ENCODE data around the gene BCL2L1. TPM values are rescaled to one million over a fixed set of nuclear protein-coding genes. Genes with fewer than 3 reads are reported as not detected.

The BCL2L1 gene
- total and polyA plus RNA-seq, 2 donors (not counting 1 experiment from before 2014, with no cell fraction given): 61.8 to 77.1 TPM

DNA sequence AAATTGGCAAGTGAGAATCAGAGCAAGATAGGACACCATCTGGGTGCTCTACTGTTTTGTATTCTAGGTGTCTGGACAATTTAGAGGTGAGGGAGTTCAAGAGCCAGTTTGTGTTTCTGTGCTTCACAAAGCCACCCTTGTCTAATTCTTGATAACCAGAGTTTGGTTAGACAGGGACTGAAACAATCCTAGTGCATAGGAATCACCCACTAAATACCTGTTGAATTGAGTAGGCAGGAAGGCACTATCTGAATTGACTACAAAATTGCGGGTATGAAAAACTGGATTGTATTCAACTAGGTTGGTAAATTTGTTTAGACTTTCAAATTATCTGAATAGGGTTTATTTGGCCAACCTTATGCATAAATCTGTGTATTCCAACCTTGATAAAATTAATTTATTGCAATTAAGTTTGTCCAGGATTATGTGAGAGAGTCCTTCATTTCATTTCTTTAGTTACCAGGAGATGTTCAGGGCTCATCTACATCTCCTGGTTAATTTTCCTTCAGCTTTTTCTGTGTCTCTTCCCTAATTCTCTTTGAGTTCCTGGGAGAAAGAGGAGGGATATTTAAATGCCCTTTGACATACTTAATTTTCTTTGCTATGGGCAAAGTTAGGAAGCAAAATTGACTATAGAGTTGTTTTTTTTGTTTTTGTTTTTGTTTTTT lies 18.1 kb upstream of the BCL2L1 start:
- H3K27ac ChIP-seq (ENCODE audit: insufficient read depth, low read length): peak overlapping the region; percentile 79
- H3K36me3 ChIP-seq (ENCODE audit: control insufficient read depth, insufficient read depth, low read length): peaks cover 2% of the 10 kb centered on the region
- H3K4me2 ChIP-seq (ENCODE audit: extremely low read depth, insufficient read depth, low read length): peak overlapping the region; percentile 94
- peak overlapping the region; percentile 56 to 90 (median 74) for H3K4me3 ChIP-seq (replicated peaks in 1 of 4; ENCODE audit: control extremely low read depth in 1 of 4, insufficient read depth in 1 of 4, low read depth in 3 of 4, low read length in 4 of 4)
- TF ChIP-seq EZH2 (IDR thresholded peaks at IDR 0.05; ENCODE audit: low read length, missing control alignments): no peak
- TF ChIP-seq, protein P1, sequence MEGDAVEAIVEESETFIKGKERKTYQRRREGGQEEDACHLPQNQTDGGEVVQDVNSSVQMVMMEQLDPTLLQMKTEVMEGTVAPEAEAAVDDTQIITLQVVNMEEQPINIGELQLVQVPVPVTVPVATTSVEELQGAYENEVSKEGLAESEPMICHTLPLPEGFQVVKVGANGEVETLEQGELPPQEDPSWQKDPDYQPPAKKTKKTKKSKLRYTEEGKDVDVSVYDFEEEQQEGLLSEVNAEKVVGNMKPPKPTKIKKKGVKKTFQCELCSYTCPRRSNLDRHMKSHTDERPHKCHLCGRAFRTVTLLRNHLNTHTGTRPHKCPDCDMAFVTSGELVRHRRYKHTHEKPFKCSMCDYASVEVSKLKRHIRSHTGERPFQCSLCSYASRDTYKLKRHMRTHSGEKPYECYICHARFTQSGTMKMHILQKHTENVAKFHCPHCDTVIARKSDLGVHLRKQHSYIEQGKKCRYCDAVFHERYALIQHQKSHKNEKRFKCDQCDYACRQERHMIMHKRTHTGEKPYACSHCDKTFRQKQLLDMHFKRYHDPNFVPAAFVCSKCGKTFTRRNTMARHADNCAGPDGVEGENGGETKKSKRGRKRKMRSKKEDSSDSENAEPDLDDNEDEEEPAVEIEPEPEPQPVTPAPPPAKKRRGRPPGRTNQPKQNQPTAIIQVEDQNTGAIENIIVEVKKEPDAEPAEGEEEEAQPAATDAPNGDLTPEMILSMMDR (conservative IDR thresholded peaks at IDR 0.05 in 1 of 2, IDR thresholded peaks at IDR 0.05 in 1 of 2; ENCODE audit: low read depth in 1 of 2, low read length in 2 of 2): no peak
- DNase-seq (ENCODE audit: low read depth in 2 of 2): no peak
- H4K20me1 ChIP-seq (ENCODE audit: control insufficient read depth, extremely low read depth, insufficient read depth, low read length): no peaks in the 10 kb centered on the region
- no peaks in the 10 kb centered on the region for H3K9me3 ChIP-seq (ENCODE audit: control insufficient read depth, insufficient read depth, low read depth, low read length)
- no peaks in the 10 kb centered on the region for H3K27me3 ChIP-seq (ENCODE audit: control insufficient read depth, insufficient read depth, low read length)
- peaks cover 62% of the 10 kb centered on the region for H3K79me2 ChIP-seq (ENCODE audit: control insufficient read depth, insufficient read depth, low read length)
- H2AFZ ChIP-seq (ENCODE audit: low read length): peak overlapping the region; percentile 7
- peak overlapping the region; percentile 60 for H3K9ac ChIP-seq (ENCODE audit: insufficient read depth, low read length)
- H3K4me1 ChIP-seq (ENCODE audit: control insufficient read depth, extremely low read depth, insufficient read depth, low read length): no peaks in the 10 kb centered on the region

DNA sequence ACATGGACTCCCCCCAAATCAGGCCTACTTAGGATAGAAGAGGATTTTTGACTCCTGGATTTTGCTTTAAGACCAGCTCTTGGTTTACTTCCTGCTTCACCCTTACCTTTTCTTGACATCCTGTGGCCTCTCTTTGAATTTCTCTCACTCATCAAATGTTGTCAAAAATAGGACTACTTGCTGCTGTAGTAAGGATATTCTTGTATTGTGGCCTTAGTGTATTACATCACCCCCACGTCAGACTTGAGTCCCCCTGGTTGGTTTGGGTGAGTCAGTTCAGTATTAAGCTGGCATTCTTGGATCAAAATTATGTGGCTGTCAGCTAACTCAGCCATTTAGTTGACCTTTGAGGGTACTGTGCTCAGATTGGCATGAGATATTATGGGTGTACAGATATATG lies 17.5 kb upstream of the BCL2L1 start:
- peak; percentile 72 to 76 for DNase-seq (ENCODE audit: low read depth in 2 of 2)

DNA sequence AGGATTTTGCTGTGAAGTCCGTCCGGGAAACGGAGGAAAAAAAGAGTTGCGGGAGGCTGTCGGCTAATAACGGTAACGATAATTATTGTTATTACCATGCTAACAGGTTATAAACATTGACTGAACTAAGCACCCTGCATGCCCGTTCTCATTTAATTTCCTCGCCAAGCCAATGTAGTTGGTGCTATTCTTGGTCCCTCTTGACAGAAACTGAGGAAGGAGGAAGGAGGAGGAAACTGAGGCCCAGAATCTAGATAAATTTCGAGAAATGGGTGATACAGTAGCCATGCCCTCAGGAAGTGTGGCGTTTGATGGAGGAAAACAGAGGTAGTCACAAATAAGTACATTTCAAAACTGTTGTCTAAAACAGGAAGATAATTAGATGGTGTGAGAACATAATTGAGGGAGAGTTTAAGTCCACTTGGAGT lies 16.9 kb upstream of the BCL2L1 start:
- peak overlapping the region; percentile 94 for H3K4me2 ChIP-seq (ENCODE audit: extremely low read depth, insufficient read depth, low read length)
- H4K20me1 ChIP-seq (ENCODE audit: control insufficient read depth, extremely low read depth, insufficient read depth, low read length): no peaks in the 10 kb centered on the region
- H3K9ac ChIP-seq (ENCODE audit: insufficient read depth, low read length): peak overlapping the region; percentile 60
- no peaks in the 10 kb centered on the region for H3K4me1 ChIP-seq (ENCODE audit: control insufficient read depth, extremely low read depth, insufficient read depth, low read length)
- no peaks in the 10 kb centered on the region for H3K9me3 ChIP-seq (ENCODE audit: control insufficient read depth, insufficient read depth, low read depth, low read length)
- peak overlapping the region; percentile 56 to 90 (median 74) for H3K4me3 ChIP-seq (replicated peaks in 1 of 4; ENCODE audit: control extremely low read depth in 1 of 4, insufficient read depth in 1 of 4, low read depth in 3 of 4, low read length in 4 of 4)
- peaks cover 50% of the 10 kb centered on the region for H3K79me2 ChIP-seq (ENCODE audit: control insufficient read depth, insufficient read depth, low read length)
- no peaks in the 10 kb centered on the region for H3K27me3 ChIP-seq (ENCODE audit: control insufficient read depth, insufficient read depth, low read length)
- DNase-seq (ENCODE audit: low read depth in 2 of 2): no peak
- H3K36me3 ChIP-seq (ENCODE audit: control insufficient read depth, insufficient read depth, low read length): peaks cover 2% of the 10 kb centered on the region
- H2AFZ ChIP-seq (ENCODE audit: low read length): peak overlapping the region; percentile 61
- H3K27ac ChIP-seq (ENCODE audit: insufficient read depth, low read length): peak overlapping the region; percentile 79
- TF ChIP-seq, protein P1 (conservative IDR thresholded peaks at IDR 0.05 in 1 of 2, IDR thresholded peaks at IDR 0.05 in 1 of 2; ENCODE audit: low read depth in 1 of 2, low read length in 2 of 2): no peak
- no peak for TF ChIP-seq EZH2 (IDR thresholded peaks at IDR 0.05; ENCODE audit: low read length, missing control alignments)

More for the DNA sequence above, 17.5 kb upstream of the BCL2L1 start:
- H3K9ac ChIP-seq (ENCODE audit: insufficient read depth, low read length): peak overlapping the region; percentile 60
- peak overlapping the region; percentile 94 for H3K4me2 ChIP-seq (ENCODE audit: extremely low read depth, insufficient read depth, low read length)
- H2AFZ ChIP-seq (ENCODE audit: low read length): peak overlapping the region; percentile 7
- H4K20me1 ChIP-seq (ENCODE audit: control insufficient read depth, extremely low read depth, insufficient read depth, low read length): no peaks in the 10 kb centered on the region
- peaks cover 2% of the 10 kb centered on the region for H3K36me3 ChIP-seq (ENCODE audit: control insufficient read depth, insufficient read depth, low read length)
- H3K27me3 ChIP-seq (ENCODE audit: control insufficient read depth, insufficient read depth, low read length): no peaks in the 10 kb centered on the region
- H3K27ac ChIP-seq (ENCODE audit: insufficient read depth, low read length): peak overlapping the region; percentile 79
- H3K79me2 ChIP-seq (ENCODE audit: control insufficient read depth, insufficient read depth, low read length): peaks cover 57% of the 10 kb centered on the region
- H3K4me3 ChIP-seq (replicated peaks in 1 of 4; ENCODE audit: control extremely low read depth in 1 of 4, insufficient read depth in 1 of 4, low read depth in 3 of 4, low read length in 4 of 4): peak overlapping the region; percentile 56 to 90 (median 74)
- TF ChIP-seq EZH2 (IDR thresholded peaks at IDR 0.05; ENCODE audit: low read length, missing control alignments): no peak
- TF ChIP-seq, protein P1 (conservative IDR thresholded peaks at IDR 0.05 in 1 of 2, IDR thresholded peaks at IDR 0.05 in 1 of 2; ENCODE audit: low read depth in 1 of 2, low read length in 2 of 2): no peak
- no peaks in the 10 kb centered on the region for H3K4me1 ChIP-seq (ENCODE audit: control insufficient read depth, extremely low read depth, insufficient read depth, low read length)
- no peaks in the 10 kb centered on the region for H3K9me3 ChIP-seq (ENCODE audit: control insufficient read depth, insufficient read depth, low read depth, low read length)
